H1 (cell line): ENCODE results near the gene YTHDC2. TPM values are rescaled to one million over a fixed set of nuclear protein-coding genes. Genes with fewer than 3 reads are reported as not detected.

Source experiments
- ASH2L ChIP-seq: fragments of 200-600, 300-600 bp; sonication (generic); IDR thresholded peaks from one replicate; pipeline ENCODE4 v1.7.1; 2017; ENCODE audit warnings: low read length
- E2F6 ChIP-seq: IDR thresholded peaks from 2 replicates; pipeline ENCODE4 v1.6.1; 2012; ENCODE audit warnings: inconsistent platforms
- RFX5 ChIP-seq: IDR thresholded peaks from 2 replicates; pipeline ENCODE4 v1.6.1; 2011; ENCODE audit warnings: low read depth, low read length, improper control_type of control experiment, borderline replicate concordance
- SUZ12 ChIP-seq: fragments of 200-600 bp; sonication (generic); IDR thresholded peaks from 2 replicates; pipeline ENCODE4 v1.6.1; 2012; ENCODE audit warnings: mild to moderate bottlenecking, inconsistent platforms, low read length, moderate library complexity, mixed read lengths
- polyA plus RNA-seq, 7 experiments: library from polyadenylated mRNA; depleted of rRNA in 3 of 7; stranded (reverse) in 5 of 7; unstranded in 2 of 7; fragments of >200 nt in 5 of 7; fragments of 200-250 nt in 2 of 7; gene quantifications; 1 replicate in 5 of 7; 2 replicates in 1 of 7; 4 replicates in 1 of 7; pipeline versions ENCODE4 v1.2.1 to v1.2.3, GENCODE V29; 2011 to 2013; ENCODE audit warnings: missing spikeins in 2 of 7, mixed read lengths in 2 of 7
- total RNA-seq: library from RNA; stranded (reverse); fragmentation: NEBNext Ultra II Directional; extraction: Animal tissue kit (Norgen Biotek cat#: 25700); gene quantifications from 2 replicates; pipeline ENCODE4 v1.2.1, GENCODE V29; 2021

Gene YTHDC2
- total and polyA plus RNA-seq, 2 of the 8 experiments (the other 6 are each of a cell fraction or from before 2014, with no cell fraction given): 4.3 to 20.1 TPM

- no peak for TF ChIP-seq RFX5
- TF ChIP-seq ASH2L: no peak
- no peak for TF ChIP-seq E2F6
- no peak for TF ChIP-seq SUZ12
These were observed 24.2 kb upstream of the YTHDC2 start (continued) for GRCh38 chr5:113489299-113489698.
